B cell (primary cell): ENCODE results near the gene NLRC5.

Source experiments
- EZH2 ChIP-seq: IDR thresholded peaks from 2 replicates; pipeline ENCODE4 v1.6.1; 2012; ENCODE audit warnings: borderline replicate concordance, low read depth, mild to moderate bottlenecking, moderate library complexity, low read length; ENCODE audit not compliant: insufficient read depth, poor library complexity, severe bottlenecking
- TF ChIP-seq, protein P1 (sequence below): fragments of 200-600 bp; IDR thresholded peaks from one replicate; pipeline ENCODE4 v1.8.0; 2022; ENCODE audit warnings: antibody characterized with exemption, mild to moderate bottlenecking

- TF ChIP-seq, protein P1, sequence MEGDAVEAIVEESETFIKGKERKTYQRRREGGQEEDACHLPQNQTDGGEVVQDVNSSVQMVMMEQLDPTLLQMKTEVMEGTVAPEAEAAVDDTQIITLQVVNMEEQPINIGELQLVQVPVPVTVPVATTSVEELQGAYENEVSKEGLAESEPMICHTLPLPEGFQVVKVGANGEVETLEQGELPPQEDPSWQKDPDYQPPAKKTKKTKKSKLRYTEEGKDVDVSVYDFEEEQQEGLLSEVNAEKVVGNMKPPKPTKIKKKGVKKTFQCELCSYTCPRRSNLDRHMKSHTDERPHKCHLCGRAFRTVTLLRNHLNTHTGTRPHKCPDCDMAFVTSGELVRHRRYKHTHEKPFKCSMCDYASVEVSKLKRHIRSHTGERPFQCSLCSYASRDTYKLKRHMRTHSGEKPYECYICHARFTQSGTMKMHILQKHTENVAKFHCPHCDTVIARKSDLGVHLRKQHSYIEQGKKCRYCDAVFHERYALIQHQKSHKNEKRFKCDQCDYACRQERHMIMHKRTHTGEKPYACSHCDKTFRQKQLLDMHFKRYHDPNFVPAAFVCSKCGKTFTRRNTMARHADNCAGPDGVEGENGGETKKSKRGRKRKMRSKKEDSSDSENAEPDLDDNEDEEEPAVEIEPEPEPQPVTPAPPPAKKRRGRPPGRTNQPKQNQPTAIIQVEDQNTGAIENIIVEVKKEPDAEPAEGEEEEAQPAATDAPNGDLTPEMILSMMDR = no peak
- TF ChIP-seq EZH2 = no peak
Observed at GRCh38 chr16:57105184-57105583, 115.8 kb downstream of the NLRC5 start.
